ENCODE results near the gene SRPK2. TPM values are rescaled to one million over a fixed set of nuclear protein-coding genes. Genes with fewer than 3 reads are reported as not detected.
"Not testable (repeated sequence)": the region's sequence is repeated elsewhere in the genome, so short reads cannot be mapped to it uniquely, and the experiment has no call there.

The SRPK2 gene
- total RNA-seq, 1 donor from 2014 or later = 28.8 TPM

GRCh38 chr7:105215821-105216220, 172.9 kb downstream of the SRPK2 start:
- intact Hi-C loops (cut with DNase I) = no loop called here

GRCh38 chr7:105215182-105215581, 173.5 kb downstream of the SRPK2 start:
- intact Hi-C loops (cut with DNase I) = no loop called here

More at GRCh38 chr7:105215821-105216220, 172.9 kb downstream of the SRPK2 start:
- DNase-seq (no peak), ATAC-seq (ENCODE audit: poor library complexity) (no peak)

GRCh38 chr7:105213611-105214010, 175.1 kb downstream of the SRPK2 start:
- DNase-seq = no peak
- no peak for ATAC-seq (ENCODE audit: poor library complexity)
- intact Hi-C loops (cut with DNase I) = no loop called here

More at GRCh38 chr7:105215182-105215581, 173.5 kb downstream of the SRPK2 start:
- ATAC-seq (ENCODE audit: poor library complexity) = no peak
- no peak for DNase-seq

GRCh38 chr7:105212212-105212611, 176.5 kb downstream of the SRPK2 start:
- no peak for DNase-seq
- intact Hi-C loops (cut with DNase I) = no loop called here
- no peak for ATAC-seq (ENCODE audit: poor library complexity)

GRCh38 chr7:105210721-105211205, 178.0 kb downstream of the SRPK2 start:
- DNase-seq (peak; percentile 60), ATAC-seq (ENCODE audit: poor library complexity) (peak; percentile 88)
- intact Hi-C loops (cut with DNase I) = no loop called here

GRCh38 chr7:105209870-105210269, 178.9 kb downstream of the SRPK2 start:
- intact Hi-C loops (cut with DNase I) = no loop called here
- DNase-seq = no peak
- no peak for ATAC-seq (ENCODE audit: poor library complexity)

GRCh38 chr7:105209433-105209832, 179.3 kb downstream of the SRPK2 start:
- intact Hi-C loops (cut with DNase I) = no loop called here
- DNase-seq (no peak), ATAC-seq (ENCODE audit: poor library complexity) (no peak)

GRCh38 chr7:105206985-105207384, 181.7 kb downstream of the SRPK2 start:
- DNase-seq (no peak), ATAC-seq (ENCODE audit: poor library complexity) (no peak)
- intact Hi-C loops (cut with DNase I) = no loop called here

GRCh38 chr7:105205592-105206237, 183.0 kb downstream of the SRPK2 start:
- ATAC-seq (ENCODE audit: poor library complexity) (no peak), DNase-seq (no peak)
- intact Hi-C loops (cut with DNase I) = no loop called here

- no peak for ATAC-seq (ENCODE audit: poor library complexity)
- intact Hi-C loops (cut with DNase I) = no loop called here
- DNase-seq = no peak
Measured at GRCh38 chr7:105204953-105205352, 183.8 kb downstream of the SRPK2 start.

- intact Hi-C loops (cut with DNase I) = no loop called here
- ATAC-seq (ENCODE audit: poor library complexity) (no peak), DNase-seq (no peak)
Measured at GRCh38 chr7:105204520-105204919, 184.2 kb downstream of the SRPK2 start.

GRCh38 chr7:105202616-105203015, 186.1 kb downstream of the SRPK2 start:
- no peak for DNase-seq
- ATAC-seq (ENCODE audit: poor library complexity) = no peak
- intact Hi-C loops (cut with DNase I) = no loop called here

GRCh38 chr7:105199386-105199785, 189.3 kb downstream of the SRPK2 start:
- intact Hi-C loops (cut with DNase I) = no loop called here
- ATAC-seq (ENCODE audit: poor library complexity) (no peak), DNase-seq (no peak)

- ATAC-seq (ENCODE audit: poor library complexity) (peak; percentile 83), DNase-seq (no peak)
- intact Hi-C loops (cut with DNase I) = no loop called here
Measured at GRCh38 chr7:105198223-105198622, 190.5 kb downstream of the SRPK2 start.

- DNase-seq (no peak), ATAC-seq (ENCODE audit: poor library complexity) (no peak)
- intact Hi-C loops (cut with DNase I) = no loop called here
Measured at GRCh38 chr7:105196473-105196872, 192.2 kb downstream of the SRPK2 start.

- DNase-seq = no peak
- intact Hi-C loops (cut with DNase I) = no loop called here
- no peak for ATAC-seq (ENCODE audit: poor library complexity)
Measured at GRCh38 chr7:105195891-105196290, 192.8 kb downstream of the SRPK2 start.

GRCh38 chr7:105194959-105195358, 193.8 kb downstream of the SRPK2 start:
- intact Hi-C loops (cut with DNase I); ATAC-seq (ENCODE audit: poor library complexity); DNase-seq: not testable (repeated sequence)

- intact Hi-C loops (cut with DNase I) = no loop called here
- no peak for DNase-seq
- no peak for ATAC-seq (ENCODE audit: poor library complexity)
Measured at GRCh38 chr7:105191331-105191730, 197.4 kb downstream of the SRPK2 start.

GRCh38 chr7:105189859-105190492, 198.7 kb downstream of the SRPK2 start:
- no peak for DNase-seq

GRCh38 chr7:105188201-105188600, 200.5 kb downstream of the SRPK2 start:
- intact Hi-C loops (cut with DNase I) = no loop called here
- ATAC-seq (ENCODE audit: poor library complexity) (no peak), DNase-seq (no peak)

More at GRCh38 chr7:105189859-105190492, 198.7 kb downstream of the SRPK2 start:
- peak; percentile 61 for ATAC-seq (ENCODE audit: poor library complexity)
- intact Hi-C loops (cut with DNase I) = no loop called here
